Activated naive CD8-positive, alpha-beta T cell treated with anti-CD3 and anti-CD28 coated beads, Interleukin-2, amount 50 U/mL, for 16 hours (primary cell): ENCODE data around the gene MRPL4.
A peak's percentile ranks its signal among the peaks of the same experiment; 100 is the strongest.
"Not testable (repeated sequence)": the region's sequence is repeated elsewhere in the genome, so short reads cannot be mapped to it uniquely, and the experiment has no call there.

ENCODE experiments used
- DNase-seq: peaks from one replicate; pipeline ENCODE4 v3.0.0-alpha.2; 2020; ENCODE audit warnings: low read depth, low spot score

MRPL4 gene

GRCh38 chr19:10260141-10260584 lies 8.1 kb downstream of the MRPL4 start:
- no peak for DNase-seq

GRCh38 chr19:10262771-10263170 lies 10.8 kb downstream of the MRPL4 start:
- DNase-seq: no peak

GRCh38 chr19:10266706-10267105 lies 14.7 kb downstream of the MRPL4 start:
- DNase-seq: no peak

- no peak for DNase-seq
These were observed 16.1 kb downstream of the MRPL4 start for GRCh38 chr19:10268071-10268470.

GRCh38 chr19:10269333-10270179 lies 17.5 kb downstream of the MRPL4 start:
- DNase-seq: peak; percentile 72

GRCh38 chr19:10270180-10270615 lies 18.2 kb downstream of the MRPL4 start:
- no peak for DNase-seq

- peak; percentile 41 for DNase-seq
These were observed 18.8 kb downstream of the MRPL4 start, which contains the start of gene ICAM1 for GRCh38 chr19:10270616-10271394. TSS of gene ICAM1 (plus strand) at chr19:10271120. CDS start at chr19:10271160, 40 bp downstream.

- no peak for DNase-seq
These were observed 19.6 kb downstream of the MRPL4 start for GRCh38 chr19:10271543-10272086.

GRCh38 chr19:10274589-10274988 lies 22.6 kb downstream of the MRPL4 start:
- DNase-seq: no peak

GRCh38 chr19:10277795-10278589 lies 26.0 kb downstream of the MRPL4 start:
- DNase-seq: no peak

- no peak for DNase-seq
These were observed 26.9 kb downstream of the MRPL4 start for GRCh38 chr19:10278935-10279334.

GRCh38 chr19:10279737-10280442 lies 27.9 kb downstream of the MRPL4 start:
- no peak for DNase-seq

GRCh38 chr19:10282043-10282442 lies 30.0 kb downstream of the MRPL4 start:
- not testable (repeated sequence) for DNase-seq

GRCh38 chr19:10283301-10284064 lies 31.5 kb downstream of the MRPL4 start:
- no peak for DNase-seq

GRCh38 chr19:10284065-10284959 lies 32.3 kb downstream of the MRPL4 start:
- DNase-seq: no peak

GRCh38 chr19:10284960-10285278 lies 32.9 kb downstream of the MRPL4 start:
- no peak for DNase-seq

GRCh38 chr19:10285393-10285792 lies 33.4 kb downstream of the MRPL4 start:
- DNase-seq: no peak

GRCh38 chr19:10286803-10287737 lies 35.1 kb downstream of the MRPL4 start, which contains the start of gene ICAM4:
TSS of gene ICAM4 (plus strand) at chr19:10286955. CDS start at chr19:10287013, 58 bp downstream.
- DNase-seq: no peak
